Liver (tissue), 9 donors: ENCODE measurements around the gene CLCN4. TPM values are rescaled to one million over a fixed set of nuclear protein-coding genes. Genes with fewer than 3 reads are reported as not detected.
A peak's percentile ranks its signal among the peaks of the same experiment; 100 is the strongest.

Experiments
- DNase-seq: peaks from one replicate; pipeline ENCODE4 v3.0.0-alpha.2; 2017; ENCODE audit warnings: low spot score
- H3K27ac ChIP-seq, 2 donors: one replicate each; pipeline ENCODE4 v1.7.0; 2013; ENCODE audit warnings: inconsistent platforms in 2 of 2, low read length in 2 of 2, control low read depth in 1 of 2, low read depth in 1 of 2, mild to moderate bottlenecking in 1 of 2
- H3K27me3 ChIP-seq, 4 donors: one replicate each; pipeline versions ENCODE4 v1.6.1 to v1.7.0; 2013; ENCODE audit warnings: low read length in 3 of 4, inconsistent platforms in 1 of 4, mild to moderate bottlenecking in 1 of 4, moderate library complexity in 1 of 4; ENCODE audit not compliant: control insufficient read depth in 4 of 4, insufficient read depth in 4 of 4
- H3K36me3 ChIP-seq, 4 donors: one replicate each; pipeline versions ENCODE4 v1.6.1 to v1.7.0; 2013; ENCODE audit warnings: low read length in 3 of 4, mild to moderate bottlenecking in 3 of 4, low read depth in 1 of 4, moderate library complexity in 1 of 4; ENCODE audit not compliant: control insufficient read depth in 4 of 4, insufficient read depth in 3 of 4
- H3K4me1 ChIP-seq, 4 donors: one replicate each; pipeline versions ENCODE4 v1.6.1 to v1.7.0; 2013; ENCODE audit warnings: low read length in 3 of 4, mild to moderate bottlenecking in 3 of 4, moderate library complexity in 1 of 4; ENCODE audit not compliant: control insufficient read depth in 4 of 4, insufficient read depth in 4 of 4
- H3K4me3 ChIP-seq, 3 donors: one replicate each; pipeline versions ENCODE4 v1.6.1 to v1.7.0; 2013; ENCODE audit warnings: low read length in 3 of 3, control low read depth in 1 of 3, low read depth in 1 of 3, mild to moderate bottlenecking in 1 of 3
- H3K9ac ChIP-seq, 2 donors: one replicate each; pipeline ENCODE4 v1.7.0; 2013; ENCODE audit warnings: low read length in 2 of 2, mild to moderate bottlenecking in 2 of 2, moderate library complexity in 2 of 2, control low read depth in 1 of 2, low read depth in 1 of 2
- H3K9me3 ChIP-seq, 4 donors: one replicate each; pipeline versions ENCODE4 v1.6.1 to v1.7.0; 2013; ENCODE audit warnings: low read length in 3 of 4; ENCODE audit not compliant: control insufficient read depth in 4 of 4
- ATF3 ChIP-seq: IDR thresholded peaks from 2 replicates; pipeline ENCODE4 v1.6.1; 2016; ENCODE audit warnings: antibody characterized with exemption
- CTCF ChIP-seq: fragments of 150-350 bp; IDR thresholded peaks from 2 replicates; pipeline ENCODE4 v1.5.1; 2017; ENCODE audit warnings: improper control_type of control experiment, low read depth, low read length; ENCODE audit not compliant: missing input control
- EGR1 ChIP-seq, 2 donors: IDR thresholded peaks; 2 replicates each; pipeline ENCODE4 v1.6.1; 2016 to 2018; ENCODE audit warnings: antibody characterized with exemption in 2 of 2, low read depth in 2 of 2
- FOXA1 ChIP-seq: IDR thresholded peaks from 2 replicates; pipeline ENCODE4 v1.6.1; 2016; ENCODE audit warnings: antibody characterized with exemption
- FOXA2 ChIP-seq: IDR thresholded peaks from 2 replicates; pipeline ENCODE4 v1.6.1; 2016; ENCODE audit warnings: antibody characterized with exemption
- GABPA ChIP-seq, 2 donors: IDR thresholded peaks in 1 of 2; conservative IDR thresholded peaks in 1 of 2; 2 replicates each; pipeline ENCODE4 v1.6.1; 2016; ENCODE audit warnings: antibody characterized with exemption in 2 of 2, mild to moderate bottlenecking in 1 of 2, moderate library complexity in 1 of 2
- HNF4A ChIP-seq, 2 donors: conservative IDR thresholded peaks; 2 replicates each; pipeline ENCODE4 v1.6.1; 2016; ENCODE audit warnings: antibody characterized with exemption in 2 of 2, mild to moderate bottlenecking in 2 of 2
- HNF4G ChIP-seq: IDR thresholded peaks from 2 replicates; pipeline ENCODE4 v1.6.1; 2016; ENCODE audit warnings: antibody characterized with exemption
- JUND ChIP-seq, 2 donors: IDR thresholded peaks; 2 replicates each; pipeline ENCODE4 v1.6.1; 2016; ENCODE audit warnings: antibody characterized with exemption in 2 of 2
- MAX ChIP-seq: IDR thresholded peaks from 2 replicates; pipeline ENCODE4 v1.6.1; 2016; ENCODE audit warnings: antibody characterized with exemption
- NR2F2 ChIP-seq: IDR thresholded peaks from 2 replicates; pipeline ENCODE4 v1.6.1; 2016; ENCODE audit warnings: antibody characterized with exemption
- RAD21 ChIP-seq, 2 donors: IDR thresholded peaks; 2 replicates each; pipeline ENCODE4 v1.6.1; 2016; ENCODE audit warnings: antibody characterized with exemption in 2 of 2, mild to moderate bottlenecking in 2 of 2
- REST ChIP-seq: IDR thresholded peaks from 2 replicates; pipeline ENCODE4 v1.6.1; 2016; ENCODE audit warnings: antibody characterized with exemption, mild to moderate bottlenecking
- RXRA ChIP-seq, 2 donors: IDR thresholded peaks; 2 replicates each; pipeline ENCODE4 v1.6.1; 2017 to 2018; ENCODE audit warnings: antibody characterized with exemption in 2 of 2, mild to moderate bottlenecking in 1 of 2
- SP1 ChIP-seq: IDR thresholded peaks from 2 replicates; pipeline ENCODE4 v1.6.1; 2018; ENCODE audit warnings: antibody characterized with exemption, mild to moderate bottlenecking
- TAF1 ChIP-seq: conservative IDR thresholded peaks from 2 replicates; pipeline ENCODE4 v1.6.1; 2016; ENCODE audit warnings: antibody characterized with exemption, mild to moderate bottlenecking
- YY1 ChIP-seq: IDR thresholded peaks from 2 replicates; pipeline ENCODE4 v1.6.1; 2016; ENCODE audit warnings: antibody characterized with exemption, mild to moderate bottlenecking
- ZBTB33 ChIP-seq: IDR thresholded peaks from 2 replicates; pipeline ENCODE4 v1.6.1; 2016; ENCODE audit warnings: antibody characterized with exemption
- WGBS: extraction: QIAGEN DNeasy Blood & Tissue Kit; methylation state at CpG from one replicate; pipeline ENCODE4 v1.1.7; 2013; 5-methylcytosine and 5-hydroxymethylcytosine counted together
- polyA plus RNA-seq, 2 donors: library from polyadenylated mRNA; stranded (reverse) in 1 of 2; unstranded in 1 of 2; fragments of 200-250 nt in 1 of 2; fragments of >200 nt in 1 of 2; fragmentation: Nextera tagmentation in 1 of 2; extraction: Ambion mirVana in 1 of 2; gene quantifications; one replicate each; pipeline versions ENCODE4 v1.2.1 to v1.2.3, GENCODE V29; 2013 to 2015
- total RNA-seq, 2 donors: library from RNA; depleted of rRNA; stranded (reverse); fragments of >200 nt; gene quantifications; one replicate each; pipeline ENCODE4 v1.2.3, GENCODE V29; 2014
- donor health status: healthy.
- donor health status: healthy.
- donor health status: healthy.
- donor health status: healthy.
- donor health status: healthy.

The CLCN4 gene
- total RNA-seq, result 10 to 100 TPM in 1 of 2 donors, 1 to 10 TPM in 1; 5.8 to 10.9 TPM
- polyA plus RNA-seq, result 1 to 10 TPM; 1.5 to 2.2 TPM

- H3K4me1 ChIP-seq, result peaks cover 0 to 5% (median 3%) of the 10 kb centered on the region in 4 donors
- peak; percentile 55 for DNase-seq
- peak within 1 kb of the TSS; percentile 52 to 96 for H3K9ac ChIP-seq
- peak; percentile 45 for TF ChIP-seq REST
- peak; percentile 64 for TF ChIP-seq TAF1
- no peak for TF ChIP-seq HNF4G
- TF ChIP-seq RXRA (IDR thresholded peaks at IDR 0.05), result peak in 1 of 2 donors; percentile 32
- no peak for TF ChIP-seq CTCF
- no peak for TF ChIP-seq EGR1 (IDR thresholded peaks at IDR 0.05; ENCODE audit: low read depth in 2 of 2)
- no peak for TF ChIP-seq NR2F2
- no peak for TF ChIP-seq FOXA2
- no peak for TF ChIP-seq GABPA (IDR thresholded peaks at IDR 0.05 in 1 of 2, conservative IDR thresholded peaks at IDR 0.05 in 1 of 2)
- peak; percentile 48 for TF ChIP-seq ATF3
- peak; percentile 70 for TF ChIP-seq YY1
- TF ChIP-seq FOXA1, result no peak
- peak; percentile 36 for TF ChIP-seq SP1
- TF ChIP-seq JUND (IDR thresholded peaks at IDR 0.05), result no peak
- no peak for TF ChIP-seq MAX
- no peak for TF ChIP-seq RAD21 (IDR thresholded peaks at IDR 0.05)
- no peak for TF ChIP-seq ZBTB33
- TF ChIP-seq HNF4A (conservative IDR thresholded peaks at IDR 0.05), result peak in 1 of 2 donors; percentile 15
- peak within 1 kb of the TSS; percentile 45 to 54 (median 51) for H3K4me3 ChIP-seq
- H3K27ac ChIP-seq, result peak within 1 kb of the TSS; percentile 72 to 86
- no peaks in the 10 kb centered on the region for H3K36me3 ChIP-seq
- H3K27me3 ChIP-seq, result no peaks in the 10 kb centered on the region
- WGBS, result 8% methylated on average over 27 of the region's 27 CpGs
- H3K9me3 ChIP-seq, result no peaks in the 10 kb centered on the region
These were observed at the start of gene CLCN4 for GRCh38 chrX:10156199-10157031. Gene CLCN4 (plus strand): TSS chrX:10156975. CDS start chrX:10185033, 28,058 bp downstream.
